ENCODE results near the gene MAP3K2. TPM values are rescaled to one million over a fixed set of nuclear protein-coding genes. Genes with fewer than 3 reads are reported as not detected.

Gene MAP3K2
- total and polyA plus RNA-seq, 2 experiments from 2014 or later = 36.7 to 41.0 TPM

GRCh38 chr2:127320067-127320466, 67.7 kb downstream of the MAP3K2 start:
- in situ Hi-C loops (cut with MboI) = no loop called here
- Histone ChIP-seq H3K27ac (no peak overlapping the region), H3F3A (ENCODE audit: insufficient read depth) (peaks cover 3% of the 10 kb centered on the region; the same call in 1 of the 2 replicates), H3K9me3 (ENCODE audit: low read depth) (no peaks in the 10 kb centered on the region), H2AFZ (no peak overlapping the region), H3K4me3 (no peak overlapping the region), H3K79me2 (ENCODE audit: insufficient read depth) (no peaks in the 10 kb centered on the region), H3K36me3 (ENCODE audit: low read depth) (peaks cover 48% of the 10 kb centered on the region), H3K9me2 (ENCODE audit: insufficient read depth) (no peaks in the 10 kb centered on the region), H3K4me1 (ENCODE audit: insufficient read depth) (peaks cover 4% of the 10 kb centered on the region; the same call in 1 of the 2 replicates), H4K20me1 (ENCODE audit: insufficient read depth) (no peaks in the 10 kb centered on the region), H3K4me2 (ENCODE audit: unreplicated experiment) (no peak overlapping the region), H3K27me3 (replicated peaks; ENCODE audit: insufficient read depth) (no peaks in the 10 kb centered on the region), H3K9ac (no peak overlapping the region)
- 100% methylated on average over 1 of the region's 1 CpG for WGBS, 2 experiments (ENCODE audit: low coverage in 1 of 2, low lambda C conversion rate in 2 of 2, missing lambda C conversion rate in 2 of 2)
- no peak for DNase-seq
- TF ChIP-seq EZH2 (IDR thresholded peaks at IDR 0.05; ENCODE audit: insufficient read depth, poor library complexity, severe bottlenecking) (no peak), EZH2phosphoT487 (IDR thresholded peaks at IDR 0.05; ENCODE audit: insufficient read depth, low read depth) (no peak)

GRCh38 chr2:127314193-127314988, 73.4 kb downstream of the MAP3K2 start:
- Histone ChIP-seq H3K4me1 (ENCODE audit: insufficient read depth) (no peaks in the 10 kb centered on the region), H3K9ac (no peak overlapping the region), H3K4me2 (ENCODE audit: unreplicated experiment) (no peak overlapping the region), H3K9me3 (ENCODE audit: low read depth) (no peaks in the 10 kb centered on the region), H3K27me3 (replicated peaks; ENCODE audit: insufficient read depth) (no peaks in the 10 kb centered on the region), H3K4me3 (no peak overlapping the region), H3K27ac (no peak overlapping the region), H3K9me2 (ENCODE audit: insufficient read depth) (no peaks in the 10 kb centered on the region), H3F3A (ENCODE audit: insufficient read depth) (no peaks in the 10 kb centered on the region), H3K79me2 (ENCODE audit: insufficient read depth) (no peaks in the 10 kb centered on the region), H3K36me3 (ENCODE audit: low read depth) (peaks cover 47% of the 10 kb centered on the region; the same call in 1 of the 2 replicates), H4K20me1 (ENCODE audit: insufficient read depth) (no peaks in the 10 kb centered on the region), H2AFZ (no peak overlapping the region)
- no peak for DNase-seq
- TF ChIP-seq EZH2phosphoT487 (IDR thresholded peaks at IDR 0.05; ENCODE audit: insufficient read depth, low read depth) (no peak), EZH2 (IDR thresholded peaks at IDR 0.05; ENCODE audit: insufficient read depth, poor library complexity, severe bottlenecking) (no peak)
- in situ Hi-C loops (cut with MboI) = no loop called here
- WGBS, 2 experiments (ENCODE audit: low coverage in 1 of 2, low lambda C conversion rate in 2 of 2, missing lambda C conversion rate in 2 of 2) = 88% methylated on average over 7 of the region's 7 CpGs

GRCh38 chr2:127313406-127313805, 74.4 kb downstream of the MAP3K2 start:
- in situ Hi-C loops (cut with MboI) = no loop called here
- Histone ChIP-seq H3K36me3 (ENCODE audit: low read depth) (peaks cover 50% of the 10 kb centered on the region), H3K4me3 (no peak overlapping the region), H4K20me1 (ENCODE audit: insufficient read depth) (no peaks in the 10 kb centered on the region), H3K4me2 (ENCODE audit: unreplicated experiment) (no peak overlapping the region), H3K9ac (no peak overlapping the region), H3K4me1 (ENCODE audit: insufficient read depth) (no peaks in the 10 kb centered on the region), H3K9me2 (ENCODE audit: insufficient read depth) (no peaks in the 10 kb centered on the region), H3K79me2 (ENCODE audit: insufficient read depth) (no peaks in the 10 kb centered on the region), H3F3A (ENCODE audit: insufficient read depth) (no peaks in the 10 kb centered on the region), H3K27ac (no peak overlapping the region), H3K9me3 (ENCODE audit: low read depth) (no peaks in the 10 kb centered on the region), H2AFZ (no peak overlapping the region), H3K27me3 (replicated peaks; ENCODE audit: insufficient read depth) (no peaks in the 10 kb centered on the region)
- DNase-seq = no peak
- TF ChIP-seq EZH2 (IDR thresholded peaks at IDR 0.05; ENCODE audit: insufficient read depth, poor library complexity, severe bottlenecking) (no peak), EZH2phosphoT487 (IDR thresholded peaks at IDR 0.05; ENCODE audit: insufficient read depth, low read depth) (no peak)
- WGBS, 2 experiments (ENCODE audit: low coverage in 1 of 2, low lambda C conversion rate in 2 of 2, missing lambda C conversion rate in 2 of 2) = 73 to 84% methylated on average over 3 of the region's 3 CpGs

GRCh38 chr2:127310980-127311379, 76.8 kb downstream of the MAP3K2 start:
- Histone ChIP-seq H3K4me3 (no peak overlapping the region), H3K9me3 (ENCODE audit: low read depth) (no peaks in the 10 kb centered on the region), H3K79me2 (ENCODE audit: insufficient read depth) (no peaks in the 10 kb centered on the region), H2AFZ (no peak overlapping the region), H3K27me3 (replicated peaks; ENCODE audit: insufficient read depth) (no peaks in the 10 kb centered on the region), H3K9ac (no peak overlapping the region), H3K4me1 (ENCODE audit: insufficient read depth) (no peaks in the 10 kb centered on the region; the same call in 1 of the 2 replicates), H4K20me1 (ENCODE audit: insufficient read depth) (no peaks in the 10 kb centered on the region), H3K36me3 (ENCODE audit: low read depth) (peaks cover 46% of the 10 kb centered on the region), H3K4me2 (ENCODE audit: unreplicated experiment) (no peak overlapping the region), H3K9me2 (ENCODE audit: insufficient read depth) (no peaks in the 10 kb centered on the region), H3F3A (ENCODE audit: insufficient read depth) (peaks cover 5% of the 10 kb centered on the region; the same call in 1 of the 2 replicates), H3K27ac (no peak overlapping the region)
- no peak for DNase-seq
- WGBS, 2 experiments (ENCODE audit: low coverage in 1 of 2, low lambda C conversion rate in 2 of 2, missing lambda C conversion rate in 2 of 2) = 95 to 98% methylated on average over 3 of the region's 3 CpGs
- in situ Hi-C loops (cut with MboI) = no loop called here
- TF ChIP-seq EZH2 (IDR thresholded peaks at IDR 0.05; ENCODE audit: insufficient read depth, poor library complexity, severe bottlenecking) = no peak
- no peak for TF ChIP-seq EZH2phosphoT487 (IDR thresholded peaks at IDR 0.05; ENCODE audit: insufficient read depth, low read depth)

Data from GM23248 (cell line).